Stimulated activated CD8-positive, alpha-beta memory T cell treated with anti-CD3 and anti-CD28 coated beads, Interleukin-4, amount 100 ng/mL, for 1 hour (primary cell): ENCODE results near the gene SF3B6.
"Not testable (repeated sequence)": the region's sequence is repeated elsewhere in the genome, so short reads cannot be mapped to it uniquely, and the experiment has no call there.

Experiments
- DNase-seq, 2 donors: peaks; one replicate each; pipeline ENCODE4 v3.0.0-alpha.2; 2020; ENCODE audit warnings: low read depth in 2 of 2, low spot score in 1 of 2

Gene SF3B6

GRCh38 chr2:24095171-24095677 lies 19.1 kb upstream of the SF3B6 start:
- DNase-seq = not testable (repeated sequence)

DNA sequence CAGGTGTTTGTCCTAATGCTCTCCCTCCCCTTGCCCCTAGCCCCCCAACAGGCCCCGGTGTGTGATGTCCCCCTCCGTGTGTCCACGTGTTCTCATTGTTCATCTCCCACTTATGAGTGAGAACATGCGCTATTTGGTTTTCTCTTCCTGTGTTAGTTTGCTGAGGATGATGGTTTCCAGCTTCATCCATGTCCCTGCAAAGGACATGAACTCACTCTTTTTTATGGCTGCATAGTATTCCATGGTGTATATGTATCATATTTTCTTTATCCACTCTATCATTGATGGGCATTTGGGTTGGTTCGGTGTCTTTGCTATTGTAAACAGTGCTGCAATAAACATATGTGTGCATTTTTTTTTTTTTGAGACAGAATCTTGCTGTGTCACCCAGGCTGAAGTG lies 17.1 kb upstream of the SF3B6 start:
- not testable (repeated sequence) for DNase-seq

DNA sequence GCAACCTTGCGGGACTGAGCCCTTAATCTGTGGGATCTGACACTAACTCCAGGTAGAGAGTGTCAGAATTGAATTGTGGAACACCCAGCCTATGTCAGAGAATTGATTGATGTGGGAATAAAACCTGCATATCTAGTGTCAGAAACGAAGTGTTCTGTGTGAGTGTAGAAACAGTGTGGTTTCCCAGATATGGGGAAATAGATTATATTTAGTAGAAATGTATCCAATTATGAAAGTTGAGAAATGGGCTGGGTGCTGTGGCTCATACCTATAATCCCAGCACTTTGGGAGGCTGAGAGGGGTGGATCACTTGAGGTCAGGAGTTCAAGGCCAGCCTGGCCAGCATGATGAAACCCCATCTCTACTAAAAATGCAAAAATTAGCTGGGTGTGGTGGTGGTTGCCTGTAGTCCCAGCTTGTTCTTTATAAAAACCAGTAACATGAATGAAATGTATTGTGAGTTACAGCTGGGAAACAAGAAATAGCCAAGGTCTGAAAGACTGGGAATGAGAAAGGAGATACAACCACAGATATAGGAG lies 12.8 kb upstream of the SF3B6 start:
- no peak for DNase-seq

- no peak for DNase-seq
These were observed 10.9 kb upstream of the SF3B6 start for GRCh38 chr2:24087032-24087431.

DNA sequence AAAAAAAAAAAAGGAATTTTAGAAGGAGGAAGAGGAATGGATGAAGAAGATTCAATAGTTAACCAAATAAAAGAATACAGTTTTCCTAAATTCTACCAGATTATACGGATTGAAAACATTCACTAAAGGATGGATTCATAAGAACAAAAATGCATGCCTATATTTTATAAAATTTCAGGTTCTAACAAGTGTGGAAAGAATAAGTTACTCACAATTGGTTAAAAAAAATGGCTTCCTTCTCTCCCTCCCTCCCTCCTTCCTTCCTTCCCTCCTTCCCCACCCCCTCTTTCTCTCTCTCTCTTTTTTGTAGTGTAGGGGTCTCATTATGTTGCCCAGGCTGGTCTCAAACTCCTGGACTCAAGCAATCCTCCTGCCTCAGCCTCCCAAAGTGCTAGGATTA lies 10.1 kb upstream of the SF3B6 start:
- no peak for DNase-seq

GRCh38 chr2:24085200-24085489 lies 9.0 kb upstream of the SF3B6 start:
- DNase-seq = no peak

GRCh38 chr2:24084386-24085199 lies 8.5 kb upstream of the SF3B6 start, which contains the start of gene TP53I3:
TP53I3 (minus strand) TSS chr2:24084834; CDS start chr2:24084326, 508 bp downstream.
- DNase-seq = peak; percentile 66 to 68

- DNase-seq = no peak
These were observed 7.7 kb upstream of the SF3B6 start for GRCh38 chr2:24083567-24084385.

- no peak for DNase-seq
These were observed 6.9 kb upstream of the SF3B6 start for GRCh38 chr2:24082787-24083566.

- no peak for DNase-seq
These were observed 4.6 kb upstream of the SF3B6 start for GRCh38 chr2:24080701-24081100.

GRCh38 chr2:24077879-24078278 lies 1.8 kb upstream of the SF3B6 start:
- DNase-seq = no peak

DNA sequence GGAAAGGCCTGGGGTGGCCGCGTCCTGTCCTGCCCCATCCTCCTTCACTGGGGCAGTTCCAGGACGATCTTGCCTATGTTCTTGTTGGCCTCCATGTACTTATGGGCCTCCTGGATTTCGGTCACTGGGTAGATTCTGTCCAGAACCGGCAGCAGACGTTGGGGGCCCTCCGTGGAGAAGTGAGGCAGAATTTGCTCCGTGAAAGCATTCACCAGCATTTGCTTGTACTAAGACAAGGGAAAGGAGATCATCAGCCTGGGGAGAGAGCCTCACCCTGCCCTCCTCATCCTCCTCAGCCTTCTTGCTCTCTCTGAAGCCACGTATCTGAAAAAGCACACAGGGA lies 1.4 kb upstream of the SF3B6 start:
- no peak for DNase-seq

- no peak for DNase-seq
These were observed 866 bp upstream of the SF3B6 start for GRCh38 chr2:24076849-24077534.

DNA sequence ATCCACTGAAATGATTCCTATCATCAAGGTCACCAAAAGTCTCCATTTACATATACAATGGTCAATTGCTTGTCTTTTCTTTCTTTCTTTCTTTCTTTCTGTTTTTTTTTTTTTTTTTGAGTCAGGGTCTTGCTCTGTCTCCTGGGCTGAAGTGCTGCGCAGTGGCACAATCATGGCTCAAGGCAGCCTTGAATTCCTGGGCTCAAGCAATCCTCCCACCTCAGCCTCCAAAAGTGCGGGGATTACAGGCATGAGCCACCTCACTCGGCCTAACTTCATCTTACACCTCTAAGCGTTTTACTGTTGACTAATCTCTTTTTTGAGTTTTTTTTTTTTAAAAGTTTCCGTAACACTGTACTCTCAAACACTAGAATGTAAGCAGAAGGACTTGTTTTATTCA lies 867 bp downstream of the SF3B6 start:
- DNase-seq = no peak

DNA sequence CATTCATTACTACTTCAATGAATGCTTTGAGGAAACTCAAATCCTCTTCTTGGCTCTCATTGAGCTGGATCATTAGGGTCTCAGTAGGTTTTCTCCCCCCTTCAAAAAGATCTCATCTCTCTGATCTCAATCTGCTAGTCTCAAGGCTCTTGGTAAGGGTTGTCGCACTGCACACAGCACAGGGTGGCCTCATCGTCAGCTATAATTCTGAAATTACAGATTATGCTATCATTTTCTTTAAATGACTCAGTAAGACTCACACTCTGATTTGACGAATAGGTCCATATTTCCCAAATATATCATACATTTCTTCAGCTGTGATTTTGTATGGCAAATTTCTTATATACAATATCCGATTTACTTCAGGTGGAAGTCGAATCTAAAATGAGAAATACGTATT lies 2.3 kb downstream of the SF3B6 start:
- DNase-seq = no peak

DNA sequence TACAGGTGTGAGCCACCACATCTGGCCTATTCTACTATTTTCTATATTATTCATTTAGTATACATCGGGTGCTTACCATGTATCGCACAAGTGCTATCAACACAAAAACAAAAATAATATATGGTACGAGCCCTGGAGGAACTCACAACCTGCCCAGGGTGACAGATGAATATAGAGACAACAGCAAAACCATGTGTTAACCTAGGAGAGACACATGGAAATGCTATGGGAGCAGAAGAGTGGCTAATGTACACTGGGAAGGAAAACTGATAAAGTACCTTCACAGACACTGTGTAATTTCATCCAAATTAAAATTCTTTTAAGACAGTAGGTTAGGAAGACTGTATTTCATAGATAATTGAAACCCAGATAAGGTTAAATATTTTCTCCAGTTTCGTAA lies 3.9 kb downstream of the SF3B6 start:
- no peak for DNase-seq

DNA sequence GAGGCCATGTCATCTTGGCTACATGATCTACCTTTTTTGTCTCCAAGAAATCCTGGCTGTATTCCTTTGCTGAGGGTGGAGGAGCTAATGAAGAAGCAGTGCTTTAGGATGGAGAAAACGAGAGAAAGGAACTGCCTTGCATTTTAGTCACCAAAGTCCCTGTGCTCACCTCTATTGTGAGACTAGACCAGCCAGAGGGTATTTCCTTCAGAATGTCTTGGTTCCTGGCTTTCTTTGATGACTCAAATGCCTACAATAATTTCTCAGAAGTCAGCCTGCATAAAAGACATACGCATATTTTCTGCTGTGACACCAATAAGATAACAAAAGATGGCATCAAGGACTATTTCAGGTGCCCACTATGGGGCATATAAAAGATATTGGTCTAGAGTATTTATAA lies 10.8 kb downstream of the SF3B6 start:
- no peak for DNase-seq

DNA sequence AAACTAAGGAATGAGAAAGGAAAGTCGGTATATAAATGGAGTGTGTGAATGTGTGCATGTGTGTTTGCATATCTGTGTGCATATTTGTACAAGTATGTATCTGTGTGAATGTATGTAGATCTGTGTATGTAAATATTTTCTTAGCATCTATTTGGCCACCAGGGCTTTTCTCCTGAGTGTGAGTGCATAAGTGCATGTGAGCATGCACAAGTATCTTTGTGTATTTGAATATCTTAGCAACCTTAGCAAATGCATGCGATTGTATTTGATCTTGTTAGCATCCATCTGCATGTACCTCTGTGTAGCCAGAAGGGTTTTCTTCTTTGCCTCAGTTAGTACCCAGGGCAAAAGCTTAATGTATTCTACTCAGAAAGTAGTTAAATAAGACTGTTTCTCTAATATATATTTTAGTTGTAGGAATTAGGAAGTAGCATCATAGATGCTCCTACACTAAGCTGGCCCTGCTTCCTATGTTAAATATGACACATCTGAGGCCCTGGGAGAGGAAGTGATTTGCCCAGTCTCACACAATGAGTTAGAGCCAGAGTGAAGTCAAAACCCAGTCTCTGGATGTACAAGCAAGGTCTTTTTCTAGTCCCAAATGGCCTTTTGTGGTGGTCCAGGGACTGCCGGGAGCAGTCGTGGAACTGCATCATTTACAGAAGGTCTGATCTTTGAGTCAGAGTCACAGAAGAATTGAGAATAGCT lies 17.4 kb downstream of the SF3B6 start:
- DNase-seq = no peak

GRCh38 chr2:24055750-24056149 lies 20.4 kb downstream of the SF3B6 start:
- DNase-seq = no peak

- DNase-seq = no peak
These were observed 21.6 kb downstream of the SF3B6 start for GRCh38 chr2:24054366-24055010.
